ENCODE data around the gene CDH13.

Gene CDH13

GRCh38 chr16:82953517-82953916 is 326.7 kb downstream of the CDH13 start:
- DNase-seq (ENCODE audit: low read depth) = no peak

GRCh38 chr16:82954224-82954929 is 327.6 kb downstream of the CDH13 start:
- DNase-seq (ENCODE audit: low read depth) = no peak

- DNase-seq (ENCODE audit: low read depth) = no peak
These were observed 329.1 kb downstream of the CDH13 start for GRCh38 chr16:82955741-82956348.

DNA sequence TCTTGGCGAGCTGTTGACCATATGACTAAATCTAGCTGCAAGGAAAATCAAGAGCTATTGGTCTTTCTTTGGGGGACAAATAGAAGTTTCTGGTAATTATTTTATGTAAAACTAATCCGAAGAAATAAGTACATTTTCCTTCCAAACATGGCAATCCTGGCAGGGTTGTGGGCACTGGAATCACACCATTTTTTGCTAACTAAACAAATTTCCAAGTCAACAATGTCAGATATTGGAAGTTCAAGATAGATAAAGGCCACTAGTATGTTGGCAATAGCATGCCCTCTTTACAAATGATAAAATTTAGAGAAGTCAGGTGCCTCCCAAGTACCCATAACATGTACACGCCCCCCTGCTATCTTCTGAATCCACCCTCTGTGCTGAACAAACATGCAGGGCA is 330.4 kb downstream of the CDH13 start:
- no peak for DNase-seq (ENCODE audit: low read depth)

DNA sequence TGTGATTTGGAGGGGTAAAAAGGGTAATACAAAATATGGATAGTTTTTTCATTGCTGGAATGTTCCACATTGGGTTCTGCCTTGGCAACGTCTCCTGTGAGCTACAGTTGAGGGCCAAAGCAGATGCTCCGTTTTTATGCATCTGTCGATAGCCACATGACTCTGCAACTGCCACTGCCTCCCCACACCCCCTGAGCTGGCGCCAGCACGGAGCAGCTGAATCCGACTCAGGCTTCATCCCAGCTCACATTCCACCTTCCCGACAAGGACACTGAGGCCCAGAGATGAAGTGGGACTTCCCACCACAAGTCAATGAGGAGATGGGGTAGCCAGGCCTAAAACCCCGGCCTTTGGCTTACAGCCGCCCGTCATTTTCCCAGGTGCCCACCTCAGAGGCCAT is 334.1 kb downstream of the CDH13 start:
- no peak for DNase-seq (ENCODE audit: low read depth)

DNA sequence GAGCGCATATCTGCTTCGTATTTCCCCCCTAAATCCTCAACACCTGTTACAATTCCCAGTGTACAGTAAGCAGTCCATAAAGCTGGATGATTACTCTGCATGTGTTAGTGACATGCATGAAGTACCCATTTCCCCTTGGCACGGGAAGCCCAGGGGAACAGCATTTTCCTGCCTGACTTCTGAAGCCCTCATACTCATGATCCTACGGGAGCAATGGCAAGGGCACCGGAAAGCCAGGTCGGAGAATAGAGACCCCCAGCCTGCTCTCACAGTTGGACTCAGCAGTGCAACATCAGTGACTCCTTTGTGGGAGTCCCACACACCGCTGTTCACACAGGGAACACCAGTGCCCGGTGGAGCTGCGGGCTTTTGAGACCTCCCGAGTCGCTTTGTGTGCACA is 336.9 kb downstream of the CDH13 start:
- DNase-seq (ENCODE audit: low read depth) = no peak

- DNase-seq (ENCODE audit: low read depth) = no peak
These were observed 339.0 kb downstream of the CDH13 start for GRCh38 chr16:82965808-82966207.

DNA sequence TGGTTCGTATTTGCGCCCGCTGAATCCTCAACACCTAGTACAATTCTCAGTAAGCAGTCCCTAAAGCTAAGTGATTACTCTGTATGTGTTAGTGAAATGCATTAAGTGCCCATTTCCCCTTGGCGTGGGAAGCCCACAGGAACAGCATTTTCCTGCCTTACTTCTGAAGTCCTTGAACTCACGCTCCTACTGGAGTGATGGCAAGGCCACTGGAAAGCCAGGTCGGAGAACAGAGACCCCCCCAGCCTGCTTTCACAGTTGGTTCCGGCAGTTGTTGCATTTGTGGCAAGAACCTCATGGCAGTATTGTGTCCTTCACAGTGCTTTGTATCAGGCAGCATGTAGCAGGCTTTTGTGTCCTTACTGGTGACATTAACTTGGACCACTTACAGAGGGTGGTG is 340.7 kb downstream of the CDH13 start:
- DNase-seq (ENCODE audit: low read depth) = no peak

GRCh38 chr16:82971126-82971525 is 344.4 kb downstream of the CDH13 start:
- no peak for DNase-seq (ENCODE audit: low read depth)

DNA sequence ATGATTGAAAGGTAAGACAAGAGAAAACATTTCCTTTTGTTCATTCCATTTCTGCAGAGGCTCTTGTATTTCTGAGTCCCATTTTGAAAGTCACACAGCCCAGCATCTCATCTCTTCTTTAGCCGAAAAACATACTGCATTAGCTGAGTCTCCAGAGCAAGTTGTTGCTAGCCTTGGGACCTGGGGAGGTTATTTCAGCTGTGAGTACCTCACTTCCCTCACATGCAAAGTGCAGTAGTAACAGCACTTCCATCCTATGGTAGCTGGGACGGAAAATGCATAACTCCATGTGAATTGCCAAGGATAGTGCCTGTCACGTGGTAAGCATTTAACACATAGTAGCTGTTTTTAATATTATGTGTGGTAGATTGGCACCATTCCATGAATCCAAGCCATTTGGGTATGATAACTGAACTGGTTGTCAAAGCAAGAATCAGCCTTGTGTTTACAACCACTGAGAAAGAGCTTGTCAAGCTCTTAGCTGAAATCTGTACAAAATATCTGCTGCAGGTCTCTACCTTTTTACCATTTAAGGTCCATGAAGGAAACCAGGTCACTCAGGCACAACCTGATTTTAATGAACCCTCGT is 345.7 kb downstream of the CDH13 start:
- DNase-seq (ENCODE audit: low read depth) = no peak

DNA sequence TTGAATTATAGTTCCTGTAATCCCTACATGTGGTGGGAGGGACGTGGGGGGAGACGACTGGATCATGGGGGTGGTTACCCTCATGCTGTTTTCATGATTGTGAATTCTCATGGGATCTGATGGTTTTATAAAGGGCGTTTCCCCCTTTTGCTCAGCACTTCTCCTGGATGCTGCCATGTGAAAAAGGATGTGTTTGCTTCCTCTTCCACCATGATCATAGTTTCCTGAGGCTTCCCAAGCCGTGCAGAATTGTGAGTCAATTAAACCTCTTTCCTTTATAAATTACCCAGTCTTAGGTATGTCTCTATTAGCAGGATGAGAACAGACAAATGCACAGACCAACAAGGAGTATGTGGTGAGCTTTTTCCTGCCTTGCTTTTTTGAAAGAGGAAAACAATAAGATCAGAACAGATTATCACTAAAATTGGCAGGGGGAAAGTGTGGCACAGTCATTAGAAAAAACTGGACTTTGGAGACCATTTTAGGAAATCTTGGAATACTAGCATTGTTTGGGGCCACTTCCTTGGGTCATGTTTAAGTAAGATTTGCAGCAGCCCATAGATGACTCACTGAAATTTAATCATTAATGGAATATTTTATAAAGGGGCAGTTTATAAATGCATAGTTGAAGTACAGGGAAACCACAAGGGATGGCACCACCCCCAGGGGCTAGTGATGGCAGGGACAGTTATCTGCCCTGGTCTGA is 352.8 kb downstream of the CDH13 start:
- no peak for DNase-seq (ENCODE audit: low read depth)

DNA sequence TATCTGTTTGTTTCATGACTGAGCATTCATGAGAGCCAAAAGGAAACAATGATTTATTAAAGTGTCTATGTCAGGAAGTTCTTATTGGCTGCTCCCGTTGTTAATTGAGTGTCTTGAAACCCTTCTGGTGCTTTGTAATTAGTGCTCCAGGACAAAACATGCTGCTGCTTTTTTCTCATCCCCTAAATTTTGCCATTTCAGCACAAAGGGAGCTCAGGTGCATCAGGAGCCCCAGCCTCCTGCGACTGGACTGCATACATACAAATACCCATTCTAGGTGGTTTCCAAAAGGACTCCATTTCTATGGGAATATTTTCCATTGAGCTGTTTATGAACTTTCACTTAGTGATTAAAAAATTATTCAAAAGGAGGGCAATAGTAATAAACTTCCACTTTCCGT is 354.0 kb downstream of the CDH13 start:
- no peak for DNase-seq (ENCODE audit: low read depth)

DNA sequence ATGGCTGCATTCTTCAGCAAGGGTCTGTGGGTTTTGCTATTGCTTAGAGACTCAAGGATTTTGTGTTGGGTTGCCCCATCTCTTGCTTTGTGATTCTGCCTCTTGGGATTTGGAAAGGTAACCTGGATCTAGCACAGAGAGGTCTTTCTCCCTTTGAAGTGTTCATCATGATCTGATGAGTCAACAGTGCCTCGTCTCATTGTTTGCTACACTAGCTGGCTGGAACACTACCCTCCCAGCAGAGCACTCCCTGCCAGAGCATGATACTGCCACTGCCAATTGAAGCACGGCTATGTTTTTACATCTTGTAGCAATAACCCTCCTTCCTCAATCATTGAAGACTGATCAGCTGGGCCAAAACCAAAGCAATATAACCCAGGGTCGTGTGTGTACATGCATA is 361.0 kb downstream of the CDH13 start:
- no peak for DNase-seq (ENCODE audit: low read depth)

DNA sequence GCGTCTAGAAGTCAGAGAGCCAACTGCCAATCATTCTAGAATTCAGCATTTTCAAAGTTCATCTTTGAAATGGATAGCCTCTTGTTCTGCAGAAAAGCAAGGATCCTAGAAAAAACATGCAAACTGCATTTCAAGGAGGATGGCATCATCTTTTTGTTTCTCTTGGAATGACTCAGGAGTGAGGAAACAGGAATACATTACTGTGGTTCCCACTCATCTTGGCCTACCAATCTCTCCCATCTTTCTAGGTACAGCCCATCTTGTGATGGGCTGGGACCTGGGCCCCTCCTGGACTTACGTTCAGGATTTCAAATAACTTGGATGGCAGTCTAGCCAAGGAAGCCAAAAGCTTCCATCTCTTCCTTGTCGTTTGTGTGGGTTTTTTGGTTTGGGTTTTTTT is 363.4 kb downstream of the CDH13 start:
- DNase-seq (ENCODE audit: low read depth) = no peak

- DNase-seq (ENCODE audit: low read depth) = no peak
These were observed 364.6 kb downstream of the CDH13 start for GRCh38 chr16:82991410-82991809.

- no peak for DNase-seq (ENCODE audit: low read depth)
These were observed 365.4 kb downstream of the CDH13 start for GRCh38 chr16:82991966-82992675.

- DNase-seq (ENCODE audit: low read depth) = no peak
These were observed 366.0 kb downstream of the CDH13 start for GRCh38 chr16:82992786-82993185.

DNA sequence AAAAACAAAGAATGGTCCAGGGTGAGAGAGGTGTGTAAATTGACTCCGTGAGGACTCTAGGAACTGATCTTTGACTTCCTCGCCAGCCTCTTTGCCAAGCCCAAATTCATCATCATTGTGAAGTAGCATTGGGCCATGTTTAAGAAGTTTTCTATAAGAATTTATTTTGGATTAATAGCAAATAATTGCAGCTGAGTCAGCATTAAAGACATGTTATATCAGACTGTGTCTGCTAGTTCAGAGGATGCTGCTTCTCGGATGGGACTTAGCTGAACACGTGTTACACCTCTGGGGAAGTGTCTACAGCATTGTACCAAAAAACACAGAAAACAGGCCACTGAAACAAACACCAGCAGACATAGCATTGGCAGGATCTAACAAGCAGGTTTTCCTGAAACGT is 366.6 kb downstream of the CDH13 start:
- DNase-seq (ENCODE audit: low read depth) = no peak

GRCh38 chr16:82993926-82994325 is 367.2 kb downstream of the CDH13 start:
- no peak for DNase-seq (ENCODE audit: low read depth)

- DNase-seq (ENCODE audit: low read depth) = no peak
These were observed 368.6 kb downstream of the CDH13 start for GRCh38 chr16:82995286-82995923.

GRCh38 chr16:82995924-82996441 is 369.2 kb downstream of the CDH13 start:
- no peak for DNase-seq (ENCODE audit: low read depth)

GRCh38 chr16:82996814-82997213 is 370.0 kb downstream of the CDH13 start:
- no peak for DNase-seq (ENCODE audit: low read depth)

All from stimulated activated CD8-positive, alpha-beta memory T cell treated with anti-CD3 and anti-CD28 coated beads, Interleukin-12 subunit alpha, Interleukin-12 subunit beta, amount 100 ng/mL, for 4 hours (primary cell).